ENCODE data around the gene NEU1.

NEU1 gene

DNA sequence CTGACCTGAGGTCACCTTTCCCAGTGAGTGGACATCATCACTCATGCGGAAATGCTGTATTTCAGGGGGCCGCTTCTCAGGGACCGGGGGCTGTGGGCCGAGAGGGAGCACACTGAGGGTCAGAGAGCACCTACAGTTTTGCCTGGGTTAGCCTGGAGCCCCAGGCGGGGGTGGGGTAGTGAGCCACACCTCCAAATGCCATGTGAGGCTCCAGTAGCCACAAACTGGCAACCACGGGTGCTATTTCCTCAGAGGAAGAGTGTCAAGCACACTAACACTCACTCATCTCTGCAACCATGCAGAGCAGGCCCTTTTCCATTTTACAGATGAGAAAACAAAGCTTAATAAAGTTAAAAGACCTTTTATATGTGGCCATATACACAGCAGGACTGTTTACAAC, 30.2 kb upstream of the NEU1 start:
- no peak for DNase-seq

DNA sequence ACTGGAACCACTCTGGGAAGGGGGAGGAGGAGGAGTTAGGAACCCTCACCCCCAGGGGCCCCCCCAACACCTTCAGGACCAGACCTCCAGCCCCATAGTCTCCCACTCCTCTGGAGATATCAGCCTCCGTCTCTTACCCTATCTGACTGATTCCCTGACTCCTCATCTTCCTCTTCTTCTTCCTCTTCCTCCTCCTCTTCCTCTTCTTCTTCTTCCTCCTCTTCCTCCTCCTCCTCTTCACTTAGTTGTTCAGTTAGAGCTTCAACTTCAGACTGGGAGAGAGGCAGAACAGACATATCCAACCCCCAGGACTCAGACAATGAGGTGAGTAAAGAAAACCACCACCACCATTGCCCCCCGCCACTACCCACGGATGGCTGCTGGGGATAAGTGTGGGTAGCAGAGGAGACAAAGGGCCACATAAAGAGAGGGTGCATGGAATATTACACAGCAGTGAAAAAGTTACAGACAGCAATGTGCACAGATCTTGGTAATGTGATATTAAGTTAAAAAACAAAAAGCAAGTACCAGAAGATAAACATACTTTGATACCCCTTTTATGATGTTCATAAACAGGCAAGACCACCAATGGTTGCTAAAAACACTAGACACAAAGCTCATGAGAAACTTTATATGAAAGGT, 26.8 kb upstream of the NEU1 start:
- DNase-seq, result no peak

DNA sequence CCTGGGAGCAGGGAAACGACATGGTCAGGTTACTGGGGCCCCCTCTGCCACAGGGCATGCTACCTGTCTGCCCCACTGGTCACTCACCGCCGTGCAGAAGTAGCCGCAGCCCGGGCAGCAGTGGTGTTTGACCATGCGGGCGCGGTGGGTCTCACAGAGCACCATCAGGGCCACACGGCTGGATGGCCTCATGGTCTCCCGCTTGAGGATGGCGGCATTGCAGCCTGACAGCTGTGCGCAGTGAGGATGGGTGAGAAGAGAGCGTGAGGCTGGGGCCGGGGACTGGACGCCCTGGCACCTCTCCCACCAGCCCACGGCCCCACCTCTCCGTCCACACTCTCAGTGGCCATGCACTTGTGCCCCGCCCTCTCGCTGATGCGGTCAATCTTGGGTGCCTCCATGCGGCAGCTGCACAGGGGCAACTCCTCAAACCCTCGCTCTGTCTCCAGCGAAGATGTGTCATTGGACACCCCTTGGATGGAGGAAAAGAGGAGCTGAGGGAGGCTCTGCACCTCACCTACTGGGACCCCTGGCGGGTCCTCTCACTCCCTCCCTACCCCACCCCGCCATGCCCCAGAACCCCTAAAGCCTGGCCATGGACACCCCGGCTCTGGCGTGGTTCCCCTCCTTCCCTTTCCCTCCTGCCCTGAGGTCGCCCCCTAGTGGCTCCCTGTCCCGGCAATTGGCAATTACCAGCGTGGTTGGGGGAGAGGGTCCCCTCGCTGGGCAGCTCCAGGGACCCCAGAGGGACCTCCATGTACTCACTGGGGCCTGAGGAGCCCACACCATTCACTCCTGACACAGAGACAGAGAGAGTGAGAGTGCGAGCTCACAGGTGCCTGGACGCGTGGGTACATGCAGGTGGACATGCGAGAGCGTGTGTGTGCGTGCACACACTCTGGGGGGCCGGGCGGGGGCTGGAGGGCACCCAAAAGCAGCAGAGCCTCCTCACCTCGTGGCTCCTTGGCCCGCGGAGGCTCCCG, 25.9 kb upstream of the NEU1 start:
- no peak for DNase-seq

DNA sequence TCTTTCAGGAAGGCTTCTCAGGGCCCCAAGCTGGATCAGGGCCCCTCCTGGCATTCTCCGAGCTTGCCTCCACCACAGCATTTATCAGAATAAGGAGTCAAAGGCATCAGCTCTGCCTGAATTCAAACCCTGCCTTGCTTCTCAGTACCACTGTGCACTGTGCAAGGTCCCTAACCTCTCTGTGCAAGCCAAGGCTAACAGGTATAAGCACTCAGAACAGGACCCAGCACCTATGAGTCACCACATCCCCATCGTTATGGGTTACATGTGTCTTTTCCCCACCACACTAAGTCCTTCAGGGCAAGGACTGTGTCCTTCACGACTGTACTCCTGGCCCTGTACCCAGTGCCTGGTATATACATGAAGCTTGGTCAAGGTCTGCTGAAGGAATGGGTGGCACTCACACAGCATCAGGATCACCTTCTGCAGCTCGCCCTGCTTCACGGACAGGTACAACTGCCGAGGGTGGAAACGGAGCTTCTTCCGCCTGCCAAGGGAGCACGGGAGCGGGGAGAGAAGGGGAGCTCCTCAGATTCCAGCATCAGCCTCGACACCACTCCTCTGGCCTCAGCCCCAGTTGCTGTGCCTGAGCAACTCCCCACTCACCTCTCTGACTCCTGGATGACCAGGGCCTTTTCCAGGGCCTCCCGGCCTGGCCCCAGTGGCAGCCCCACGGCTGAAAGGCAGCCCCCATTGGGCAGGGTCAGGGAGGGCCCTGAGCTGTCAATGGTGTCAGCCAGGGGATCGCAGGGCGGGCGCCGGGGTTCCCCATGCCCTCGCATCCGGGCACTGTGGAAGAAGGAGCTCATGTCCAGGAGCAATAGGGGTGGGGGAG, 24.8 kb upstream of the NEU1 start:
- DNase-seq, result no peak

DNA sequence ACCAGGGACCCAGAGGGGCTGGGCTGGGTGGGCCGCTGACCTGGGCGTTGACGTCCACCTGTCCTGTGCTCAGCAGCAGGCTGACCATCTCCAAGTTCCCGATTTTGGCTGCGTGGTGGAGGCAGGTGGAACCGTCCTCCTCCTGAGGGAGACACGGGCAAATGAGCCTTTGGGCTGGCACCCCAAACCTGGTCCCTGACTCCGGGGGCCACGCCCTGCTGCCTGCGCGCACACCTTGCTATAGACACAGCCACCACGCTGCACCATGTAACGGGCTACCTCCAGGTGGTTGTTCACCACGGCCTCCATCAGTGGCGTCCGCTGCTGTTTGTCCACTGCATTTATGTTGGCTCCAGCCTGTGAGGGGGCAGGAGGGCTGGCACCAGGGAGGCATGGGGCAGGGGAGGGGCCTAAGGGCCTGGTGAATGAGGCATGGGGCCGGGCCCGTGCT, 23.9 kb upstream of the NEU1 start:
- no peak for DNase-seq

DNA sequence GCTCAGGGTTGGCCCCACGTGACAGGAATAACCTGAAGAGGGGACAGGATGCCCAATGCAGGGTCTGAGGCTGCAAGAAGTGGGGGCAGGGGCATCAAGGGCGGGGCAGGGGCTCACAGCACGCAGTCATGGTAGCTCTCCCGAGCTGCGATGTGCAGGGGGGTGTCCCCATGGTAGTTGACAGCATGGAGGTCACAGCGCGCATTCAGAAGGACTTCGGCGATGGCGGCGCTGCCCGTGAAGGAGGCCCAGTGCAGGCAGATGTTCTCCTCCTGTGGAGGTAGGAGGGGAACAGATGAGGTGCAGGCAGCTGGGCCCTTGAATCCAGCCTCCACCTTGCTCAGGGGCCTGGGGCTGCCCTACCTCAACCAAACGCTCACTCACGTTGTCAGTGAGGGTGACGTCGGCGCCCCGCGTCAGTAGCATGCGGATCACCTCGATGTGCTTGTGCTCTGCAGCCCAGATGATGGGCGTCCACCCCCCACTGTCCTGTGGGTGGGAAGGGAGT, 22.0 kb upstream of the NEU1 start:
- no peak for DNase-seq

DNA sequence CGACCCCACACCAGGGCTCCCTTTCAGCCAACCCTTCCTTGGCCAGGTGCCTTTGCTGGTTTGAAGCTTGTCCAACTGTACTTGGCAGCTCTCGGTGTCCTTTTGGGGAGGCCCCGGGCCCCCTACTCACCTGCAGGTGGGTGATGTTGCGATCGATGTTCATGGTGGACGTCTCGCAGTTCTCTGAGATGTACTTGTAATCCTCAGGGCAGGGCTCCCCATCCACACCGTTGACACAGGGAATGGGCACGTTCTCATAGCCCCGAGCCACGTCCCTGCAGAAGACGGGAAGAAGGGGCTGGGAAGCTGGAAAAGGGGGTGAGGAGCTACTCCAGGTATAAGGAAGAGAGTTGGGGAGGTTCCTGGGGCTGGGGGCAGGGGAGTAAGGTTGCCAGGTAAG, 21.1 kb upstream of the NEU1 start:
- no peak for DNase-seq

DNA sequence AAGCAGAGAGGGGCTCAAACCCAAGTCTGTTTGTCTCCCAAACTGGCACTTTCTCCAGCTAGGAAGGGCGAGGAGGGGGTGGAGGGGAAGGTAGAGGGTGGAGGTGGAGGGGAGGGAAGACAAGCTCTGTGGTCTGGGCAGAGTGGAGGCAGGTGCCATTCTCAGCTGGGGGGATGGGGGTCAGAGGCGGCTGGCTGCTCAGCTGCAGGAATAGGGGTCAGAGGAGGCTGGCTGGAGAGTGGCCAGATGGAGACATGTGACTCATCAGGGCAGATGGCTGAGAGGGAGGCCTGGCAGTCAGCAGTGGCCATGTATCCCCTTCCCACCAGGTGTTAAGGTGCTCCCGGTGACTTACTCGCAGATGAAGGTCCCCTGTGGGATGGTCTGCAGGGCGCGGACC, 19.7 kb upstream of the NEU1 start:
- no peak for DNase-seq

DNA sequence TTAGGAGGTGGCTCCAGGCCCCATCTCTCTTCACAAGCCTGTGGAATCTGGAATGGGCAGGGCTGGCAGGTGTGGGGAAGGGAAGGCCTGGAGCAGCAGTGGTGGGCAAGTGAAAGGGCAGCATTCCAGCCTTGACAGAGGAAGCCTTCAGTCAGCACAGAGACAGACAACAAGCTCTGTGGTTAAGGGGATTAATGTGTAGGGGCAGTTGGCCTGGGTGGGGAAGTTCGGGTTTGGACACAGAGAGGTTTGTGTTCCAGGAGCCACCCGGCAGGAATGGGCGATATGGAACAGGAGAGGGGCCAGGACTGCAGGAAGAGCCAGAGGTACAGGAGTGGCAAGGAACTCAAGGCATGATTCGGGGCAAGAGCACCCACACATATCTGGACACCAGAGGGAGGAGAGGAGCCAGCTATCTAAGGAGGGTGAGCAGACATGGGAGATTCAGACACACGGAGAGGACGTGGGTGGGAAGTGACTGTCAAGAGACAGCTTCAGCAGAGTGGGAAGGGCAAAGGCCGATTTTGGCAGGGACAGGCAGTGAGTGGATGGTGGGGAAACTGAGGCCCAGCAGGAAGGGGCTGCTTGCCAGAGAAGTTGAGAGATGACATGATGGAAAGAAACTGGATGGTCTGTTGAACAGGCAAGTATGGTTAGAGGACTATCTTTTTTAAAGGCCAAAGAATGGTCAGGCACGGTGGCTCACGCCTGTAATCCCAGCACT, 18.7 kb upstream of the NEU1 start:
- no peak for DNase-seq

DNA sequence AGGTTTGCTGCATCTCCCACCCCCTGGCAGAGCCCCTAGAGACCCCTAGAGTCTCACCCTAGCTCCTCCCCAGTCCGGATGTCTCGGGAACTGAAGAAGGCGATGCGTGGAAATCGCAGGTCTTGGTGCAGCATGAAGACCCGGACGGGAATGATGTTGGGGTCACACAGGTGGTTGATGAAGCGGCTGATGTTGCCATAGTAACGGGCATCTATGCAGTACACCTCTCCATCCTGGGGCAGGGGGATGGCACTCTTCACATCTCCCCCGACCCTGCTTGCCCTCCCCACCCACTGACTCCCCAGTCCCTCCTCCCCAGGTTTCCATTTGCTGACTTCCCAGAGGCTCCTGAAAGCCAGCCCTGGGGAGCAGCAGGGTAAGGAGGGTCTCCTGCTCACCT, 18.0 kb upstream of the NEU1 start:
- DNase-seq, result no peak

DNA sequence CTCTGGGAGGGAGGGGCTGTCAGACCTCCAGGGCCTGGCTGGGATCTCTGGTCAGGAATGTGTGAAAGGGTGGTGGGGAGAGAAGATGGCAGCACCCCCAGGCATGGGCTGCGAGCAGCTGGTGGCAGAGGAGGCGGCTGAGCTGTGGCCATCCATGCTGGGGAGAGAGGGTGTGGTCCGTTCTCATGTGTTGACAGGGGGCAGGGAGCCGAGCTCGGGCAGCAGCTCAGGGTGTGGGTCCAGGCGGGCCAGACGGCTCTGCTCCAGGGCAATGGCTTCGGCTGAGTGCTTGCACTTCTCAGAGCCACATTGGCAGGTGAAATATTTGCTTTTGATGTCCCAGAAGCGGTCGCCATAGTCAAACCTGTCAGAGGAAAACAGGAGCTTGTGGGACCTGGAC, 17.3 kb upstream of the NEU1 start:
- no peak for DNase-seq

DNA sequence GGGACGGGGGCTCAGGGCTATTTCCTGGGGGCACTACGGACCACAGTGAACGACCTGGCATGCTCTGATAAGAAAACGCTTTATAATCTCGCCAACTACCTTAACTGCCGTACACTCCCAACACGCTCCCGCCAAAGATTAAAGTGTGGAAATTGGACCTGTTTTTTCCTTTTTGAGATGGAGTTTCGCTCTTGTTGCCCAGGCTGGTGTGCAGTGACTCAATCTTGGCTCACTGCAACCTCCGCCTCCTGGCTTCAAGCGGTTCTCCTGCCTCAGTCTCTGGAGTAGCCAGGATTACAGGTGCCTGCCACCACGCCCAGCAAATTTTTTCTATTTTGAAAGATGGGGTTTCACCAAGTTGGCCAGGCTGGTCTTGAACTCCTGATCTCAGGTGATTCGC, 16.5 kb upstream of the NEU1 start:
- no peak for DNase-seq

DNA sequence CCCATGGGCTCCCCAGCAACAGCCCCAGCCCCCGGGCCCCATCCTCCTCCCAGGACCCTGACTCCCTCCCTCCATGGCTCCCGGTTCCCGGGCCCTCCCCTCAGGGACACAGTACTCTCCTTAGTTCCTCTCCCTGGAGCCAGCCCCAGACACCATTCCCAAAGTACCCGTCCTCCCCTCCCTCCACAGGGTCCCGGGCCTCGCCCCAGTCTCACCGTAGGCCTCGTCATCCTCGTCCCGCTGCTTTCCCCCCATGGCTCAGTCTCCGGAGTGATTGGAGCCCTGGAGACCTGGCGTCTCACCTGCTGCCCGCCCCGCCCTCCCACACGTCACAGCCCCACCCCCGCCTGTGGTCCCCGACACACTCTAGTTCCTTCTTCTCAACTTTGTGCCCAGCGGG, 16.1 kb upstream of the NEU1 start, which contains the start of gene SLC44A4:
Gene SLC44A4, minus strand, starts transcription at position 272 of the 400 bp plus-strand sequence. Its CDS starts 17 bp downstream, at position 255.
- no peak for DNase-seq

DNA sequence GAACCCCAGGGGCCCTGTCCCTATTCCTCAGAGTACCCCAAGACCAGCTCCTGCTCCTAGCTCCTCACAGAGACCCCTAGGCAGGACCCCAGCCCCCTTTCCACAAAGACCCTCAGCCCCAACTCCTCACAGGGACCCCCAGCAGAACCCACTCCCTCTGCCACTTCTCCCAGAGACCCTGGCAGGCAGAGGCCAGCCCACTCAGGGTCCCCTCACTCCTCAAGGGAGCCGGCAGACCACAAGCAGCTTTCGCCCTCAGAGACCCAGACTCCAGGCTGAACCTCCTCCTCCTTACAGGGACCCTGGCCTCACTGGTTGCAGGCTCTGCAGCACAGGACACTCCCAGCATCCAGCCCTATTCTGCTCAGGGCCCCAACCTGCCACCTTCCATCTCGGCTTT, 15.6 kb upstream of the NEU1 start:
- no peak for DNase-seq

DNA sequence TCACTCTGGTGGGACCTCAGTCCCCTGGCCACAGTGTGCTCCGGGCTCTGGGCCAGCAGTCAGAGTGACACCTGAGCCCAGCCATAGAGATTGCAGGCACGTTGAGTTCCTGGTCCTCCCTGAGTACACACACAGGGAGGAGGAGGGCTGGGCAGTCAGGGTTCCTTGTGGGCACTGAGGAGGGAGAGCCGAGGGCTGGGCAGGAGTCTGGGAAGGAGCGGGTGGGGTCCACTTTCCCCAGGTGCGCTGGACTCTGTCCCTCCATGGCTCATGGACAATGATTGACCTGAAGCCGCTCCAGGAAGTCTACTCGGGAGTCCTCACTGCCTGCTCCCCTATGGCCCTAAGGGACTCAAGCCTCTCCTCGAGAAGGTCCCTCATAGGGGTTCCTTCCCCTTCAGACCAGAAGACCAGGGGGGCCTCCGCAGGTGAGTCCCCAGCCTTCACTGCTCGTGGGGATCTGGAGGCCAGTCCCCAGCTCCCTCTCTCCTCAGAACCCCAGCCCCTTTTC, 15.1 kb upstream of the NEU1 start:
- DNase-seq, result no peak

DNA sequence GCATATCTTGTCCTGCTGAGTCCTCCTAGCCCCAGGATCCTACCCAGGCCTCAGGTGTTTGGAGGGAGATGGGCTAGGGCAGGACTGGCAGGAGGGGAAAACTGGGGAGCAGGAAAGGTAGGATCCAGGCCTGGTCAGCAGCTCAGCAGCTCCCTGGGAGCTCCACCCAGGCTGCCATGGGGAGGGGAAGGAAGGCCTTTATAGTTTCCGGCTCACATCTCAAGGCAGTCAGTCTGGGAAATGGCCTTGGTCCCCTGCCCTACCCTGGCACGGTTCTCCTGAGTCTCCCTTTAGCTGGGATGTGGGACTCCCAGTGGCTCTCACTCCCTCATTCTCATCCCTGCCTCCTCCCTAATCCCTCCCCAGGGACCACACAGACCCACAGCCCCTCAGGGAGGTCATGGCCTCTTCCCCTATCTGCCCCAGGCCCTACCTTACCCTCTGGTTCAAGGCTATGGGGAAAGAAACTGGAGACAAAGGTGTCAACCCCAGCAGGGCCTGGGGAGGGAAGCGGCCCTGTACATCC, 14.6 kb upstream of the NEU1 start:
- DNase-seq, result no peak

DNA sequence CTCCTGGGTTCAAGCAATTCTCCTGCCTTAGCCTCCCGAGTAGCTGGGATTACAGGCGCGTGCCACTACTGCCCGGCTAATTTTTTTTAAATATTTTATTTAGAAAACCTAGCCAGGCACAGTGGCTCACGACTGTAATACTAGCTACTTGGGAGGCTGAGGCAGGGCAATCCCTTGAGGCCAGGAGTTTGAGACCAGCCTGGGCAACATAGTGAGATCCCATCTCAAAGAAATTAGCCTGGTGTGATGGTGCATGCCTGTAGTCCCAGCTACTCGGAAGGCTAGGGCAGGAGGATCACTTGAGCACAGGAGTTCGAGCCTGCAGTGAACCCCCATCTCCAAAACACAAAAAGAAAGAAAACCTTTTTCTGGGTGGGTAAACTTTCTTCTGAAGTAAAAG, 13.7 kb upstream of the NEU1 start:
- no peak for DNase-seq

DNA sequence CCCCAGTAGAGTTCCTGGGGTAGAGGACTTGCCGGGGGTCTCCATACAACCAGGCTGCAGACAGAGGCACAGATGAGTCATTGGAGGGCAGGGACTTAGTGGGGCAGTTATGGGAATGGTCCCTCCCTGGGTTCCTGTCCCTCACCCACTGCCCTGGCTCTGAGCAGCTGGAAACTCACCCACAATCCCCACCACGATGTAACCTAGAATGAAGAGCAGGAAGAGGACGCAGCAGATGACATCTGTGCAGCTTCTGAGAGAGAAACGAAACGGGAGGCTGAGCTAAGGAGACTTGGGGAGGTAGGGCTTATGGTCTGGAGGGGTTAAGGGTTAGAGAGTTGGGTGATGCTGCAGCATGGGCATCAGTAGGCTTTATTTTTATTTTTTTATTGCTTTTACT, 13.3 kb upstream of the NEU1 start:
- DNase-seq, result no peak

DNA sequence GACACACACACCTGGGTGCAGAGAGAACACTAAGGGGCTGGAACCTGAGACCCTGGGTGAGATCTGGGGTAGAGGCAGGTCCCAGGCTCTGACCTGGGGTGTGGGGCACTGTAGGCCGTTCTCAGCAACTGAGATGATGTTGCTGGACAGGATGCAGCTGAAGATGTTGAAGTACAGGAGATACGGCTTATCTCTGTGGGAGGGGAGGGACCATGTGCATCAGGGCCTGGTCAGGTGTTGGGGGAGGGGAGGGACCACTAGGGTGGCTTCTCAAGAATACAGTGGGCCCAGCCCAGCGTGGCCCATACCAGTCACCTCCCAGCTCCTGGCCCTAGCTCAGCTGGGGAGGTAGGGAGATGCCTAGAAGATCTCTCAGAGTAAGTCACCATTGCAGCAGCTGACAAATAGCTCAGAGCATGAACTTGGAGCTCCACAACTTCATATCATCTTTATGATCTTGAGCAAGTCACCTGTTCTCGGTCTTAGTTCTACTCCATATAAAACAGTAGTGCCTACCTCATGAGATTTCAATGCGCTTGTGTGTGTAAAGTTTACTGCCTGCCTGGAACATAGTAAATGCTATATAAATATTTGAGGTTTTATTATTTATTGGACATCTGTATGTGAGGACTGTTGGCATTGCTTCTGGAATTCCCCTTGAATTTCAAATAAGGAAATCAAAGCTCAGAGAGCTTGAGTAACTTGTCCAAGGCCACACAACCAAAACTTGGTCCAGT, 12.4 kb upstream of the NEU1 start:
- DNase-seq, result no peak

DNA sequence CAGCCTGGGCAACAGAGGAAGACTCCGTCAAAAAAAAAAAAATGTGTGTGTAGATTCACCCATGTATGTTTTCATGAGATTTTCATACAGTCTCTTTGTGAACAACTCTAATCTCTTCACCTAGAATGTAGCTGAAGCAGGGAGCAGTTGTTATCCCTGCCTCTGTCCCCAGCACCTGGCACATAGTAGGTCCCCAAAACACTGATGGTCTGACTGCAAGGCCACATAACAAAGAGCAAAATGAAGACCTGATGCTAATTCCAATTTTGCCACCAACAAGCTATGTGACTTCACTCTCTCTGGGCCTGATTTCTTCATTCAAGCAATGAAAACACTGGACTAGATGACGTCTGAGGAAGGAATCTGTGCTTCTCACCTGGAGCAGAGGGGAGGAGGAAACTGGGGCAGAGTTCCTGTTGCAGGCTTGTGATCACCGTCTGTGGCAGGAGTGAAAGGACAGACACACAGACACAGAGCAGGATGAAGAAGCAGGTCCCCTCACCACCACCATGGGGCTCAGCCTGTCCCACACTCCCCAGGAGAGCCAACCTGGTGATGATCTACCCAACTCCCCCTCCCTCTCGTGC, 11.6 kb upstream of the NEU1 start:
- no peak for DNase-seq

Measured in NCI-H526 (cell line).